ENCODE data around the gene PHF10.
"Not testable (repeated sequence)": the region's sequence is repeated elsewhere in the genome, so short reads cannot be mapped to it uniquely, and the experiment has no call there.

Gene PHF10

GRCh38 chr6:169724494-169725124 is at the start of gene PHF10:
PHF10 (minus strand) TSS chr6:169724500; CDS start chr6:169723931, 569 bp downstream.
- no peaks in the 10 kb centered on the region for H3K27me3 ChIP-seq (ENCODE audit: control insufficient read depth, insufficient read depth, low read length)
- TF ChIP-seq CTCF (IDR thresholded peaks at IDR 0.05), result no peak

GRCh38 chr6:169766921-169767736 is 42.8 kb upstream of the PHF10 start:
- H3K9ac ChIP-seq, result no peak overlapping the region
- no peak overlapping the region for H3K27ac ChIP-seq
- no peak for TF ChIP-seq CTCF (IDR thresholded peaks at IDR 0.05)
- H3K36me3 ChIP-seq (ENCODE audit: control insufficient read depth, insufficient read depth, low read length), result no peaks in the 10 kb centered on the region
- no peak overlapping the region for H3K4me3 ChIP-seq (ENCODE audit: low read depth, low read length)
- no peak overlapping the region for H3K4me2 ChIP-seq (ENCODE audit: low read length)
- no peak overlapping the region for H2AFZ ChIP-seq
- no peaks in the 10 kb centered on the region for H3K79me2 ChIP-seq
- H3K9me3 ChIP-seq (ENCODE audit: control insufficient read depth, low read length), result no peaks in the 10 kb centered on the region
- H3K4me1 ChIP-seq, result no peaks in the 10 kb centered on the region
- no peaks in the 10 kb centered on the region for H3K27me3 ChIP-seq (ENCODE audit: control insufficient read depth, insufficient read depth, low read length)

More at GRCh38 chr6:169724494-169725124, at the start of gene PHF10:
- peaks cover 10% of the 10 kb centered on the region for H3K4me1 ChIP-seq
- H2AFZ ChIP-seq, result peak within 1 kb of the TSS; percentile 82
- H3K4me3 ChIP-seq (ENCODE audit: low read depth, low read length), result peak within 1 kb of the TSS; percentile 62
- peak within 1 kb of the TSS; percentile 81 for H3K27ac ChIP-seq
- H3K9me3 ChIP-seq (ENCODE audit: control insufficient read depth, low read length), result no peaks in the 10 kb centered on the region
- peaks cover 4% of the 10 kb centered on the region for H3K79me2 ChIP-seq
- no peaks in the 10 kb centered on the region for H3K36me3 ChIP-seq (ENCODE audit: control insufficient read depth, insufficient read depth, low read length)
- peak within 1 kb of the TSS; percentile 86 for H3K4me2 ChIP-seq (ENCODE audit: low read length)
- H3K9ac ChIP-seq, result peak within 1 kb of the TSS; percentile 14

- no peak for TF ChIP-seq CTCF (IDR thresholded peaks at IDR 0.05)
- no peak overlapping the region for H3K27ac ChIP-seq
- no peaks in the 10 kb centered on the region for H3K79me2 ChIP-seq
- H3K4me3 ChIP-seq (ENCODE audit: low read depth, low read length), result no peak overlapping the region
- H3K36me3 ChIP-seq (ENCODE audit: control insufficient read depth, insufficient read depth, low read length), result no peaks in the 10 kb centered on the region
- no peaks in the 10 kb centered on the region for H3K9me3 ChIP-seq (ENCODE audit: control insufficient read depth, low read length)
- H3K9ac ChIP-seq, result no peak overlapping the region
- H2AFZ ChIP-seq, result no peak overlapping the region
- H3K27me3 ChIP-seq (ENCODE audit: control insufficient read depth, insufficient read depth, low read length), result no peaks in the 10 kb centered on the region
- H3K4me2 ChIP-seq (ENCODE audit: low read length), result no peak overlapping the region
- H3K4me1 ChIP-seq, result no peaks in the 10 kb centered on the region
These were observed 41.9 kb upstream of the PHF10 start for GRCh38 chr6:169766232-169766631.

- not testable (repeated sequence) for H3K9me3 ChIP-seq (ENCODE audit: control insufficient read depth, low read length); H3K4me2 ChIP-seq (ENCODE audit: low read length); H3K4me1 ChIP-seq; H3K36me3 ChIP-seq (ENCODE audit: control insufficient read depth, insufficient read depth, low read length); H2AFZ ChIP-seq; H3K27me3 ChIP-seq (ENCODE audit: control insufficient read depth, insufficient read depth, low read length); H3K9ac ChIP-seq; H3K79me2 ChIP-seq; H3K27ac ChIP-seq; H3K4me3 ChIP-seq (ENCODE audit: low read depth, low read length)
These were observed 41.5 kb upstream of the PHF10 start for GRCh38 chr6:169765789-169766188.

- no peak overlapping the region for H2AFZ ChIP-seq
- no peak overlapping the region for H3K4me3 ChIP-seq (ENCODE audit: low read depth, low read length)
- no peak overlapping the region for H3K4me2 ChIP-seq (ENCODE audit: low read length)
- no peak overlapping the region for H3K27ac ChIP-seq
- no peak overlapping the region for H3K9ac ChIP-seq
- no peaks in the 10 kb centered on the region for H3K4me1 ChIP-seq
- no peak for TF ChIP-seq CTCF (IDR thresholded peaks at IDR 0.05)
- H3K27me3 ChIP-seq (ENCODE audit: control insufficient read depth, insufficient read depth, low read length), result no peaks in the 10 kb centered on the region
- no peaks in the 10 kb centered on the region for H3K36me3 ChIP-seq (ENCODE audit: control insufficient read depth, insufficient read depth, low read length)
- H3K79me2 ChIP-seq, result no peaks in the 10 kb centered on the region
- H3K9me3 ChIP-seq (ENCODE audit: control insufficient read depth, low read length), result no peaks in the 10 kb centered on the region
These were observed 39.6 kb upstream of the PHF10 start for GRCh38 chr6:169763881-169764280.

Data from parathyroid adenoma (tissue), 2 donors.